IMR-90 (cell line): ENCODE results near the gene KCNJ6.

Source experiments
- BHLHE40 ChIP-seq: fragments of 150-350 bp; IDR thresholded peaks from 2 replicates; pipeline ENCODE4 v1.6.1; 2016; ENCODE audit warnings: mild to moderate bottlenecking, low read depth, low read length
- CEBPB ChIP-seq: IDR thresholded peaks from 2 replicates; pipeline ENCODE4 v1.6.1; 2012; ENCODE audit warnings: low read depth, low read length, improper control_type of control experiment
- MAFK ChIP-seq: IDR thresholded peaks from 2 replicates; pipeline ENCODE4 v1.6.1; 2012; ENCODE audit warnings: low read depth, low read length, improper control_type of control experiment
- NFE2L2 ChIP-seq: fragments of 150-350 bp; IDR thresholded peaks from 2 replicates; pipeline ENCODE4 v1.6.1; 2016; ENCODE audit warnings: low read depth, mild to moderate bottlenecking, low read length
- POLR2A ChIP-seq: IDR thresholded peaks from 2 replicates; pipeline ENCODE4 v1.6.1; 2012; ENCODE audit warnings: mild to moderate bottlenecking, low read depth, low read length
- RAD21 ChIP-seq: IDR thresholded peaks from 2 replicates; pipeline ENCODE4 v1.6.1; 2012; ENCODE audit warnings: low read length, improper control_type of control experiment
- RCOR1 ChIP-seq: IDR thresholded peaks from 2 replicates; pipeline ENCODE4 v1.6.1; 2012; ENCODE audit warnings: mild to moderate bottlenecking, low read length, improper control_type of control experiment; ENCODE audit not compliant: insufficient replicate concordance
- SMC3 ChIP-seq: fragments of 150-350 bp; IDR thresholded peaks from 2 replicates; pipeline ENCODE4 v1.6.1; 2016; ENCODE audit warnings: low read depth, mild to moderate bottlenecking, antibody characterized with exemption, low read length, moderate library complexity
- TF ChIP-seq, protein P1 (sequence below): conservative IDR thresholded peaks from 2 replicates; pipeline ENCODE4 v1.5.1; 2012; ENCODE audit warnings: mild to moderate bottlenecking, low read depth, low read length, improper control_type of control experiment
- TF ChIP-seq, protein P2 (sequence below): fragments of 150-350 bp; IDR thresholded peaks from 2 replicates; pipeline ENCODE4 v1.6.1; 2017; ENCODE audit warnings: mild to moderate bottlenecking, antibody characterized with exemption, low read length, low read depth

DNA sequence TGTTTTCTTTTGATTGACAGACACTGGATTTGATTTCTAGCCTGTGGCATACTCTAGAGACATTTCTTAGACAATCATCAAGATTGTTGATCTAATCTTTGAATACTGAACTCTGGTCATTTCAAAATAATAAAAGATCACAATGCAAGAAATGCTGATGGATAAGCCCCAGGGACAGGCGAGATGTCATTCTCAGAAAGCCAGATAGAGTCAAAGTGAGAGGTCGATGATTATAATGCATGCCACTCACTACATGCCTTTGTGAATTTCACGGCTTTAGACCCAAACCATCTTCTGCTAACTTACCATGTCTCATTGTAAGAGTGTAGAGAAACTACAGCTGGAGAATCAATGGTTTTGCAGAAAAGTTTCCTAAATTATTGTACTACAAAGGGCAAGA lies 292.6 kb downstream of the KCNJ6 start:
- TF ChIP-seq MAFK, result no peak
- TF ChIP-seq, protein P1, sequence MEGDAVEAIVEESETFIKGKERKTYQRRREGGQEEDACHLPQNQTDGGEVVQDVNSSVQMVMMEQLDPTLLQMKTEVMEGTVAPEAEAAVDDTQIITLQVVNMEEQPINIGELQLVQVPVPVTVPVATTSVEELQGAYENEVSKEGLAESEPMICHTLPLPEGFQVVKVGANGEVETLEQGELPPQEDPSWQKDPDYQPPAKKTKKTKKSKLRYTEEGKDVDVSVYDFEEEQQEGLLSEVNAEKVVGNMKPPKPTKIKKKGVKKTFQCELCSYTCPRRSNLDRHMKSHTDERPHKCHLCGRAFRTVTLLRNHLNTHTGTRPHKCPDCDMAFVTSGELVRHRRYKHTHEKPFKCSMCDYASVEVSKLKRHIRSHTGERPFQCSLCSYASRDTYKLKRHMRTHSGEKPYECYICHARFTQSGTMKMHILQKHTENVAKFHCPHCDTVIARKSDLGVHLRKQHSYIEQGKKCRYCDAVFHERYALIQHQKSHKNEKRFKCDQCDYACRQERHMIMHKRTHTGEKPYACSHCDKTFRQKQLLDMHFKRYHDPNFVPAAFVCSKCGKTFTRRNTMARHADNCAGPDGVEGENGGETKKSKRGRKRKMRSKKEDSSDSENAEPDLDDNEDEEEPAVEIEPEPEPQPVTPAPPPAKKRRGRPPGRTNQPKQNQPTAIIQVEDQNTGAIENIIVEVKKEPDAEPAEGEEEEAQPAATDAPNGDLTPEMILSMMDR, result no peak
- no peak for TF ChIP-seq POLR2A
- TF ChIP-seq RCOR1, result no peak
- no peak for TF ChIP-seq CEBPB
- no peak for TF ChIP-seq NFE2L2
- TF ChIP-seq SMC3, result no peak
- TF ChIP-seq, protein P2, sequence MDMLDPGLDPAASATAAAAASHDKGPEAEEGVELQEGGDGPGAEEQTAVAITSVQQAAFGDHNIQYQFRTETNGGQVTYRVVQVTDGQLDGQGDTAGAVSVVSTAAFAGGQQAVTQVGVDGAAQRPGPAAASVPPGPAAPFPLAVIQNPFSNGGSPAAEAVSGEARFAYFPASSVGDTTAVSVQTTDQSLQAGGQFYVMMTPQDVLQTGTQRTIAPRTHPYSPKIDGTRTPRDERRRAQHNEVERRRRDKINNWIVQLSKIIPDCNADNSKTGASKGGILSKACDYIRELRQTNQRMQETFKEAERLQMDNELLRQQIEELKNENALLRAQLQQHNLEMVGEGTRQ, result no peak
- TF ChIP-seq BHLHE40, result no peak
- no peak for TF ChIP-seq RAD21
